Measurements from ENCODE around the gene DENND1A. TPM values are rescaled to one million over a fixed set of nuclear protein-coding genes. Genes with fewer than 3 reads are reported as not detected.

The DENND1A gene
- total RNA-seq, 1 experiment from 2014 or later: 13.0 TPM

GRCh38 chr9:123470991-123471770, 458.7 kb downstream of the DENND1A start:
- BruUV-seq (replicated peaks): no TSS peak
- intact Hi-C loops (cut with micrococcal nuclease; ENCODE audit: unreplicated experiment): no loop called here
- H3K36me3 Mint-ChIP-seq (ENCODE audit: insufficient read depth, unreplicated experiment): no peaks in the 10 kb centered on the region

GRCh38 chr9:123470121-123470782, 459.7 kb downstream of the DENND1A start:
- no peaks in the 10 kb centered on the region for H3K36me3 Mint-ChIP-seq (ENCODE audit: insufficient read depth, unreplicated experiment)
- CTCF ChIA-PET: no interaction called here
- BruUV-seq (replicated peaks): no TSS peak

More at GRCh38 chr9:123470991-123471770, 458.7 kb downstream of the DENND1A start:
- TF ChIP-seq CTCF (IDR thresholded peaks at IDR 0.05; ENCODE audit: unreplicated experiment): no peak
- H3K4me1 Mint-ChIP-seq (ENCODE audit: low read depth, unreplicated experiment): peaks cover 8% of the 10 kb centered on the region
- no peaks in the 10 kb centered on the region for H3K9me3 Mint-ChIP-seq (ENCODE audit: low read depth, unreplicated experiment)
- DNase-seq: no peak
- no peak overlapping the region for H3K4me3 Mint-ChIP-seq (ENCODE audit: low read depth, unreplicated experiment)
- CTCF ChIA-PET: no interaction called here
- H3K27me3 Mint-ChIP-seq (ENCODE audit: unreplicated experiment): no peaks in the 10 kb centered on the region
- H3K27ac Mint-ChIP-seq (ENCODE audit: unreplicated experiment): no peak overlapping the region

GRCh38 chr9:123469282-123469681, 460.6 kb downstream of the DENND1A start:
- CTCF ChIA-PET: no interaction called here
- H3K4me1 Mint-ChIP-seq (ENCODE audit: low read depth, unreplicated experiment): peaks cover 8% of the 10 kb centered on the region
- BruUV-seq (replicated peaks): no TSS peak
- no peaks in the 10 kb centered on the region for H3K27me3 Mint-ChIP-seq (ENCODE audit: unreplicated experiment)
- DNase-seq: no peak
- TF ChIP-seq CTCF (IDR thresholded peaks at IDR 0.05; ENCODE audit: unreplicated experiment): no peak
- H3K36me3 Mint-ChIP-seq (ENCODE audit: insufficient read depth, unreplicated experiment): no peaks in the 10 kb centered on the region
- H3K9me3 Mint-ChIP-seq (ENCODE audit: low read depth, unreplicated experiment): no peaks in the 10 kb centered on the region
- intact Hi-C loops (cut with micrococcal nuclease; ENCODE audit: unreplicated experiment): no loop called here
- H3K4me3 Mint-ChIP-seq (ENCODE audit: low read depth, unreplicated experiment): no peak overlapping the region
- H3K27ac Mint-ChIP-seq (ENCODE audit: unreplicated experiment): no peak overlapping the region

More at GRCh38 chr9:123470121-123470782, 459.7 kb downstream of the DENND1A start:
- Mint-ChIP-seq H3K27me3 (ENCODE audit: unreplicated experiment) (no peaks in the 10 kb centered on the region), H3K4me3 (ENCODE audit: low read depth, unreplicated experiment) (no peak overlapping the region), H3K27ac (ENCODE audit: unreplicated experiment) (no peak overlapping the region), H3K4me1 (ENCODE audit: low read depth, unreplicated experiment) (peaks cover 8% of the 10 kb centered on the region), H3K9me3 (ENCODE audit: low read depth, unreplicated experiment) (no peaks in the 10 kb centered on the region)
- DNase-seq: no peak
- TF ChIP-seq CTCF (IDR thresholded peaks at IDR 0.05; ENCODE audit: unreplicated experiment): no peak
- intact Hi-C loops (cut with micrococcal nuclease; ENCODE audit: unreplicated experiment): no loop called here

- CTCF ChIA-PET: no interaction called here
- Mint-ChIP-seq H3K27ac (ENCODE audit: unreplicated experiment) (no peak overlapping the region), H3K27me3 (ENCODE audit: unreplicated experiment) (no peaks in the 10 kb centered on the region), H3K4me1 (ENCODE audit: low read depth, unreplicated experiment) (peaks cover 8% of the 10 kb centered on the region), H3K36me3 (ENCODE audit: insufficient read depth, unreplicated experiment) (no peaks in the 10 kb centered on the region), H3K9me3 (ENCODE audit: low read depth, unreplicated experiment) (no peaks in the 10 kb centered on the region), H3K4me3 (ENCODE audit: low read depth, unreplicated experiment) (no peak overlapping the region)
- DNase-seq: no peak
- intact Hi-C loops (cut with micrococcal nuclease; ENCODE audit: unreplicated experiment): no loop called here
- no peak for TF ChIP-seq CTCF (IDR thresholded peaks at IDR 0.05; ENCODE audit: unreplicated experiment)
- BruUV-seq (replicated peaks): no TSS peak
Measured at GRCh38 chr9:123468541-123468940, 461.4 kb downstream of the DENND1A start.

Measured in Calu3 (cell line).